Activated CD4-positive, alpha-beta T cell treated with anti-CD3 and anti-CD28 coated beads, Interleukin-2, amount 10 ng/mL, durations not matched to agents 7 days and 5 days (primary cell): ENCODE data around the gene MAGEB10. TPM values are rescaled to one million over a fixed set of nuclear protein-coding genes. Genes with fewer than 3 reads are reported as not detected.
"Not testable (repeated sequence)": the region's sequence is repeated elsewhere in the genome, so short reads cannot be mapped to it uniquely, and the experiment has no call there.

ENCODE experiments used
- CTCF ChIA-PET: fragments of 350-600 bp; sonication (Branson Sonifier 250); formaldehyde crosslinking; loops from one replicate; lab custom pipeline; 2021; ENCODE audit warnings: antibody characterized with exemption; lab: Charles Lee
- POLR2A ChIA-PET: fragments of 350-600 bp; sonication (Branson Sonifier 250); formaldehyde crosslinking; loops from one replicate; lab custom pipeline; 2021; ENCODE audit warnings: antibody characterized with exemption; lab: Charles Lee
- DNase-seq: peaks from one replicate; pipeline ENCODE4 v3.0.0-alpha.2; 2020
- H3K27ac Mint-ChIP-seq: one replicate; pipeline ENCODE4 v1.8.0; 2021; ENCODE audit warnings: mild to moderate bottlenecking, moderate library complexity, mixed read lengths
- H3K27me3 Mint-ChIP-seq: one replicate; pipeline ENCODE4 v1.8.0; 2021; ENCODE audit warnings: mixed read lengths
- H3K36me3 Mint-ChIP-seq: one replicate; pipeline ENCODE4 v1.8.0; 2021; ENCODE audit warnings: low read depth, mixed read lengths
- H3K4me1 Mint-ChIP-seq: one replicate; pipeline ENCODE4 v1.8.0; 2021; ENCODE audit warnings: mixed read lengths
- H3K4me3 Mint-ChIP-seq: one replicate; pipeline ENCODE4 v1.8.0; 2021; ENCODE audit warnings: mild to moderate bottlenecking, moderate library complexity, mixed read lengths
- H3K9me3 Mint-ChIP-seq: one replicate; pipeline ENCODE4 v1.8.0; 2021; ENCODE audit warnings: mixed read lengths
- total RNA-seq, 2 experiments: library from RNA; stranded (reverse); gene quantifications; one replicate each; pipeline ENCODE4 v1.2.3, GENCODE V29; 2021

Gene MAGEB10
- total RNA-seq, result not detected

GRCh38 chrX:27807690-27808089 lies at the start of gene MAGEB10:
MAGEB10 (plus strand) TSS chrX:27807990; CDS start chrX:27821307, 13,317 bp downstream.
- POLR2A ChIA-PET, result no interaction called here
- Mint-ChIP-seq H3K27me3 (no peaks in the 10 kb centered on the region), H3K27ac (no peak within 1 kb of the TSS), H3K9me3 (no peaks in the 10 kb centered on the region), H3K4me1 (no peaks in the 10 kb centered on the region), H3K4me3 (no peak within 1 kb of the TSS), H3K36me3 (no peaks in the 10 kb centered on the region)
- CTCF ChIA-PET, result no interaction called here
- DNase-seq, result no peak

DNA sequence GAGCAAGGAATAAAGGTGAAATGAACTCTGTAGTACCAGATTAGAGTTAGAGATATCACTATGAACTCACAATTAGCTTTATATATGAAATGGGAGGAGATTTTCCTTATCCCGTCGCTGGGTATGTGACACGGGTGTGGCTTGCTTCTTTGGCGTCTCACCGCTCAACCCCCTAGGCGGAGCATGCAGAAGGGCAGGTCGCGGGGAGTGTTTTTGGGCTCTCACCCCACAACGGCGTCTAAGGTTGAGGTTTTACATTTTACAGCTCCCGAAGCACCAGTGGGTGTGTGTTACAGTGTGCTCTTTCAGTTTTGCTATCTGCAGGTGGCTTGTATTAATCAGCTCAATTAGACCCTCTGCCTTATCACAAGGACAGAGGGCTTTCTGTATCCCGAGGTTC lies 42.1 kb upstream of the MAGEB10 start:
- H3K27ac Mint-ChIP-seq, result no peak overlapping the region

DNA sequence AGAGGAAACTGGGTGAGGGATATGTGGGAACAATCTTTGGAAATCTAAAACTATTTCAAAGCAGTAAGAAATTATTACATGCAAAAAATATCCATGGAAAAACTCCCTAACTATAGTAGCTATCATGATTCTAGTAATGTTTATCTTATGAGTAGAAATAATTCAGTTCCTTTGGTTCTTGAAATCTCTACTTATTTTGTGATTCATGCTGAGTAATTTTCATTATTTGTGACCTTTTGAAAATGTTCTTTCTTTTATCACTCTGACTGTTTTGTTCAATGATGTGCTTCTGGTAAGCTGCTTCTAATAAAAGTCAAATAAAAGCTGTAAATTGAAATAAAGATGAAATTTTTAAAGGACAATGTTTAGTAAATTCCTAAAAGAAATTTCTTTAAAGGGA lies 40.4 kb upstream of the MAGEB10 start:
- CTCF ChIA-PET, result no interaction called here
- no peak overlapping the region for H3K4me3 Mint-ChIP-seq

More for the DNA sequence above, 42.1 kb upstream of the MAGEB10 start:
- ChIA-PET CTCF (no interaction called here), POLR2A (no interaction called here)
- Mint-ChIP-seq H3K36me3 (no peaks in the 10 kb centered on the region), H3K4me1 (no peaks in the 10 kb centered on the region), H3K9me3 (no peaks in the 10 kb centered on the region), H3K4me3 (no peak overlapping the region), H3K27me3 (no peaks in the 10 kb centered on the region)
- DNase-seq, result no peak

DNA sequence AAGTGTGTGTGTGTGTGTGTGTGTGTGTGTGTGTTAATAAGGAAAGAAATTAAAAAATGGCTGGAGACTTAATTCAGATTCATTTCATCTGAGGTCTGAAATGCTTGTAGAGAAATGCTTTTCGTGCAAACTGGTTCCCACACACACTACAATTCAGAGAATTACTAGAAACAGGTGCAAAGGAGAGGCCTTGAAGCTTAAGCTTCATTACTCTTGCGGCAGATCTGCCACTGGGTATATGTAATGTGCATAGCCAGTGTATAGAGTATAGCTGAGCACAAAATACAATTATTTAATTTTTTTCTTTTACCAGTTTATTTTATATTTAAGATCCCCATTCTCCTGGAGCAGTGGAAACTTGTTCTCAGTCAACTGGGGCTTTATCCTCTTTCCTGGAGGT lies 31.8 kb upstream of the MAGEB10 start:
- CTCF ChIA-PET, result interaction anchor here (0.6 kb wide), 1 partner anchor 1552 kb away, joined by 3 read pairs; no protein-coding TSS in a partner anchor
- no peaks in the 10 kb centered on the region for H3K9me3 Mint-ChIP-seq
- H3K4me3 Mint-ChIP-seq, result no peak overlapping the region
- no peak overlapping the region for H3K27ac Mint-ChIP-seq
- POLR2A ChIA-PET, result no interaction called here
- no peak for DNase-seq
- no peaks in the 10 kb centered on the region for H3K36me3 Mint-ChIP-seq
- H3K27me3 Mint-ChIP-seq, result no peaks in the 10 kb centered on the region
- H3K4me1 Mint-ChIP-seq, result no peaks in the 10 kb centered on the region

More for the DNA sequence above, 40.4 kb upstream of the MAGEB10 start:
- H3K27me3 Mint-ChIP-seq, result no peaks in the 10 kb centered on the region
- H3K27ac Mint-ChIP-seq, result no peak overlapping the region
- DNase-seq, result no peak
- no peaks in the 10 kb centered on the region for H3K36me3 Mint-ChIP-seq
- no peaks in the 10 kb centered on the region for H3K4me1 Mint-ChIP-seq
- POLR2A ChIA-PET, result no interaction called here
- no peaks in the 10 kb centered on the region for H3K9me3 Mint-ChIP-seq

DNA sequence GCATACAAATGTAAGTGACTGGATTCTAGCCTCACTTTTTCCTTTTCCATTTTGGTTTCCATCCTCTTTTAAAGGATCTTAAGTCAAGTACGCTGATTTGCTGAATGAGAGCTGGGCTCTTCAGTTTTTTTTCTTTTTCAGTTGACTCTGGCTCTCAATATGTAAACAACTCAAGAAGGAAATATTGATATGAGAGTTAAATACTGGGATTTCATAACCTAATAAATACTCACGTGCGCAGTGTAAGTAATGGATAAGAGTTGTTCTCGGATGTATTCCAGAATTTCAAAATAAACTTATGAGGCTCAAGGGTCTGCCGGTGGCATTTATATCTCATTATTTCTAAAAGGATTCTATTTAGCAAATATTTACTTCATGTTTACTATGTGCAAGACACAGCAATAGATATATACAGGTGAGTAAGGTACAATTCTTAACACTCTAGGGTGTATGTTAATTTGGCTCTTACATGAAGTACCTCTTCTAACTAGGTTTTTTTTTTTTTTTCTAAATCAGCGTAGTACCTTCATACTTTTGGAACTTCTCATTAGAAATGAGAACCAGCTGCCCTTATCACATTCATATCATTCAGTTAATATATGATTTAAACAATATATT lies 11.0 kb upstream of the MAGEB10 start:
- H3K27me3 Mint-ChIP-seq, result no peaks in the 10 kb centered on the region
- H3K4me3 Mint-ChIP-seq, result no peak overlapping the region
- ChIA-PET CTCF (interaction anchor here (1.3 kb wide), 1 partner anchor 19 kb away, joined by 3 read pairs; no protein-coding TSS in a partner anchor), POLR2A (no interaction called here)
- no peaks in the 10 kb centered on the region for H3K4me1 Mint-ChIP-seq
- H3K36me3 Mint-ChIP-seq, result no peaks in the 10 kb centered on the region
- H3K27ac Mint-ChIP-seq, result no peak overlapping the region
- H3K9me3 Mint-ChIP-seq, result no peaks in the 10 kb centered on the region
- no peak for DNase-seq

DNA sequence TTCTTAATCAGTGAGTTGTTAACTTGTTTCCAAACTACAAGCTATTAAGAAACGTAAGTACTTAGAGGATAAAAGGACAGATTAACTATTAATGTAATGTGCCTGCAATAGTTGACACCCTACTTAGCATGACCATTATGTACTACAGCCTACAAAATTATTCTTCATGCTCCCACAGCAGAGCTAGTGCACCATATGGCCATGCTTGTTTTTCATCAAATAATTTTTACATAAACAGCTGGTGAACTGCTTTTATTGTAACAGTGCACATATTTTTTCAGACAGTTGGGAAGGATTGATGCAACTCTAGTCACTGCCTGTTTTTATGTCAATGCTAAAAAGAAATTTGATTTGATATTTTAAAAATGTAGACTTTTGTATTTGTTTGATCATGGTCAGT lies 10.2 kb upstream of the MAGEB10 start:
- Mint-ChIP-seq H3K36me3 (no peaks in the 10 kb centered on the region), H3K4me3 (no peak overlapping the region), H3K27me3 (no peaks in the 10 kb centered on the region), H3K27ac (no peak overlapping the region), H3K9me3 (peaks cover 3% of the 10 kb centered on the region), H3K4me1 (no peaks in the 10 kb centered on the region)
- CTCF ChIA-PET, result interaction anchor here (1.3 kb wide), 1 partner anchor 20 kb away, joined by 3 read pairs; no protein-coding TSS in a partner anchor
- POLR2A ChIA-PET, result no interaction called here
- no peak for DNase-seq

- no peaks in the 10 kb centered on the region for H3K36me3 Mint-ChIP-seq
Observed at GRCh38 chrX:27808226-27808625, 436 bp downstream of the MAGEB10 start.

GRCh38 chrX:27808991-27809859 lies 1.4 kb downstream of the MAGEB10 start:
- CTCF ChIA-PET, POLR2A ChIA-PET, H3K27me3 Mint-ChIP-seq, H3K27ac Mint-ChIP-seq, DNase-seq, H3K4me1 Mint-ChIP-seq, H3K36me3 Mint-ChIP-seq, H3K4me3 Mint-ChIP-seq, H3K9me3 Mint-ChIP-seq: not testable (repeated sequence)

More at GRCh38 chrX:27808226-27808625, 436 bp downstream of the MAGEB10 start:
- Mint-ChIP-seq H3K27ac (no peak overlapping the region), H3K9me3 (no peaks in the 10 kb centered on the region), H3K27me3 (no peaks in the 10 kb centered on the region), H3K4me1 (no peaks in the 10 kb centered on the region), H3K4me3 (no peak overlapping the region)
- CTCF ChIA-PET, result no interaction called here
- POLR2A ChIA-PET, result no interaction called here
- DNase-seq, result no peak

DNA sequence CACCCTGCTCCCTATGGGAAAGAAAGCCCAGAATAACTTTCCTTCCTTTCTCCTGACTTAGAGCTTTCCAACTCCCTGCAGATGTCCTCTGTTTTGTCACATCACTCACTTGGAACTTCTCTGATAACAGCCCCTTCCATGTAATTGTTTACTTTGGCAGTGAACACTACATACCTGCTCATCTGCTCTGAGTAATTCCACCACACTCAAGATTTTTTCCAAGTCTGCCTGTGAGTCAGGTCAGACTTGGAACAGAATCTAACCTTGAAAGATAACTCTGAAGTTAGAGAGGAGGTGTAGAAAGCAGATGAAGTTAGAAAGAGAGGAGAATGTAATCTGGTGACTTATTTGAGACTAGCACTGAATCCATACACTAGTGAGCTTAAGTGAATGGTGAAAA lies 7.4 kb downstream of the MAGEB10 start:
- no peak overlapping the region for H3K4me3 Mint-ChIP-seq
- H3K27ac Mint-ChIP-seq, result no peak overlapping the region
- no peaks in the 10 kb centered on the region for H3K4me1 Mint-ChIP-seq
- H3K36me3 Mint-ChIP-seq, result no peaks in the 10 kb centered on the region
- ChIA-PET CTCF (no interaction called here), POLR2A (no interaction called here)
- DNase-seq, result no peak
- H3K27me3 Mint-ChIP-seq, result no peaks in the 10 kb centered on the region
- H3K9me3 Mint-ChIP-seq, result no peaks in the 10 kb centered on the region

- Mint-ChIP-seq H3K9me3 (no peaks in the 10 kb centered on the region), H3K36me3 (no peaks in the 10 kb centered on the region), H3K4me1 (no peaks in the 10 kb centered on the region), H3K27me3 (no peaks in the 10 kb centered on the region), H3K4me3 (no peak overlapping the region), H3K27ac (no peak overlapping the region)
- DNase-seq, result no peak
- ChIA-PET CTCF (no interaction called here), POLR2A (no interaction called here)
Observed at GRCh38 chrX:27823812-27824211, 16.0 kb downstream of the MAGEB10 start.

GRCh38 chrX:27838185-27838584 lies 30.4 kb downstream of the MAGEB10 start:
- ChIA-PET POLR2A (no interaction called here), CTCF (no interaction called here)
- H3K9me3 Mint-ChIP-seq, result no peaks in the 10 kb centered on the region
- DNase-seq, result no peak
- no peak overlapping the region for H3K4me3 Mint-ChIP-seq
- H3K36me3 Mint-ChIP-seq, result no peaks in the 10 kb centered on the region
- no peaks in the 10 kb centered on the region for H3K4me1 Mint-ChIP-seq
- no peaks in the 10 kb centered on the region for H3K27me3 Mint-ChIP-seq
- no peak overlapping the region for H3K27ac Mint-ChIP-seq

DNA sequence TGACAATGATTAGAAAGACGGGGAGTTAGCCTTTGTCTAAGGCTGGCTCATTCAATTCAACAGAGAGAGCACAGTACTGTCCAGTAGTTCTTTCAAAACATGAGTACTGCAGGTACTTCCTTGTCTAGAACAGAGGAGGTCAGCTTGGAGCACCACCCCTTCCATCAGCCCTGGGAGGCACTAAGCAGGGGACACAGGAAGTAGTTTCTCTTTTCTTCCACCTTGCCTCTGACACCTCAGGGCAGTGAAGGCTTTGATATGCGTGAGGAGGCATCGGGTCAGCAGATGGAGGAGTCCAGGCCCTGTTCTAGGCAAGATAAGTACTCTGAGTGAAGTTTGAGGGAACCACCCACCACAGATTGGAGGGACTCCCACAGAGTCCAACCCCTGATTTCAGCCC lies 33.1 kb downstream of the MAGEB10 start:
- Mint-ChIP-seq H3K27me3 (no peaks in the 10 kb centered on the region), H3K27ac (no peak overlapping the region), H3K4me1 (no peaks in the 10 kb centered on the region), H3K9me3 (no peaks in the 10 kb centered on the region), H3K4me3 (no peak overlapping the region), H3K36me3 (no peaks in the 10 kb centered on the region)
- no peak for DNase-seq
- ChIA-PET CTCF (no interaction called here), POLR2A (no interaction called here)

GRCh38 chrX:27842859-27843258 lies 35.1 kb downstream of the MAGEB10 start:
- no peaks in the 10 kb centered on the region for H3K4me1 Mint-ChIP-seq
- POLR2A ChIA-PET, result no interaction called here
- H3K9me3 Mint-ChIP-seq, result no peaks in the 10 kb centered on the region
- no peak overlapping the region for H3K27ac Mint-ChIP-seq
- CTCF ChIA-PET, result no interaction called here
- no peaks in the 10 kb centered on the region for H3K36me3 Mint-ChIP-seq
- H3K4me3 Mint-ChIP-seq, result no peak overlapping the region
- no peaks in the 10 kb centered on the region for H3K27me3 Mint-ChIP-seq
- DNase-seq, result no peak
